ENCODE measurements around the gene RAB6C.
"Not testable (repeated sequence)": the region's sequence is repeated elsewhere in the genome, so short reads cannot be mapped to it uniquely, and the experiment has no call there.

The RAB6C gene

GRCh38 chr2:129979629-129980155 is at the start of gene RAB6C:
RAB6C (plus strand) TSS chr2:129979666; CDS start chr2:129980116, 450 bp downstream.
- not testable (repeated sequence) for DNase-seq

DNA sequence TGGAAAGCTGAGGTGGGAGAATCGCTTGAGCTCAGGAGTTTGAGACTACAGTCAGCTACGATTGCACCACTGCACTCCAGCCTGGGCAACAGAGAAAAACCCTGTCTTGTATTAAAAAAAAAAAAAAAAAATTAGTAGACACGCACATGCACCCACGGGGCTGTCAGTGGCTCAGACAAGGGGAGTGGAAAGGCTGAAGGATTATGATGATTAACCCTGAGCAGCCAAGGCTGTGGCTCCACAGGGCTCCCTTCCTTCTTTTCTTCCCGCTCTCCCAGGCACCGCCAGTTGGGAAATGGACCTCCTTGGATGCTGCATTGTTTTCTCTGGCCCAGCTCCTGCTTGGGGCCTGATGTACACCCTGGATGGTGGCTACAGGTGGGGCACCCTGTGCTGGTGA is 49.0 kb upstream of the RAB6C start:
- no peak for DNase-seq

DNA sequence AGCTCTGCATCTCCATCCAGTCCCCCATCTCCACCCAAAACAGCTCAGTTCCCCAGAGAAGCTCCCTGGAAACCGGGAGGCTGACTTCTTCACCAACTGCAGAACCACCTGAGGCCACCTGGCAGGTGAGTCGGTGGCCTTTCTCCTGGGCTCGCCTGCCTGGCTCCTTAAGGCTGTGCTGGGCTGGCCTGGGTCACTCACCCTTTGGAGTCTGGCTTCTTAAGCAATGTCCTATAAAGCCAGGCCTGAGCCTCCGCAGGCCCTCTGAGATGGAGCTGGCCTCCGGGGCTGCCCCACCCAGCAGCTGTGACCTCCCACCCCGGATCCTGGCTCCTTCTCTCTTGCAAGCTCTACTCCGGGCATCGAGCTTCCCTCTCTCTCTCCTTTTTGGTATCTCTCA is 46.1 kb upstream of the RAB6C start:
- DNase-seq, result not testable (repeated sequence)

DNA sequence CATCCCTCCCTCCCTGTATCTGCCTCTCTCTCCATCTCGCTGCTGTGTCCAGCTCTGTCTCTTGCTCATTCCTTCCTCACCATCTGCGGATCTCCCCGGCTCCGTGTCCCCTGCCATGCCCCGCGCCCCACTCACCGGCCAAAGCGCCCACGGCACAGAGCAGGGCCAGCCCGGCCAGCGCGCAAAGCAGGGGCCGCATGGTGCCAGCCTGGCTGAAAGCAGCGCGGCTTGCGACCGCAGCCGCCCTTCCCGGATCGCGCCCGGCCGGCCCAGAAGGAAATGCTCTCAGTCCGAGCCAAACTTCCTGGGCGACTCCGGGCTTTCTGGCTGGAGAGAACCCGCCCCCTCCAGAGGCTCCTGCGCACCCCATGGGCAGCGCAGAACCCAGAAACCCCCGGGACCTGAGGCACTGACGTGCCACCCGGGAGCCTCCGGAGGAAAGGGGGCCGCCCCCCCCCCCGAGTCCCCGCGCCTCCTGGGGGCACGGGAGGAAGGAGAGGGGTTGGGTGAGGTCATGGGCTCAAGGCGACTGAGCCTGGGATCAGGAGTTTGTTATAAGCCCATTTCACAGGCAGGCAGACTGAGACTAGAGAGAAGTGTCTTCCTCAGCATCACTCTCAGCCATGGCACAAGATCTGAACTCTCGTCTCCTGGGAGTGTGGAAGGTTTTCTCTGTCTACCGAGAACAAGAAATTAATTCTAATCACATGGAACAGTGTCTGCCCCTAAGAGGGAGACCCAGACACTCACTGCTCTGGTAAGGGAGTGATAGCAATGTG is 45.2 kb upstream of the RAB6C start:
- no peak for DNase-seq

GRCh38 chr2:129935118-129935517 is 44.3 kb upstream of the RAB6C start:
- DNase-seq, result no peak

GRCh38 chr2:129936334-129936934 is 43.0 kb upstream of the RAB6C start:
- DNase-seq, result no peak

DNA sequence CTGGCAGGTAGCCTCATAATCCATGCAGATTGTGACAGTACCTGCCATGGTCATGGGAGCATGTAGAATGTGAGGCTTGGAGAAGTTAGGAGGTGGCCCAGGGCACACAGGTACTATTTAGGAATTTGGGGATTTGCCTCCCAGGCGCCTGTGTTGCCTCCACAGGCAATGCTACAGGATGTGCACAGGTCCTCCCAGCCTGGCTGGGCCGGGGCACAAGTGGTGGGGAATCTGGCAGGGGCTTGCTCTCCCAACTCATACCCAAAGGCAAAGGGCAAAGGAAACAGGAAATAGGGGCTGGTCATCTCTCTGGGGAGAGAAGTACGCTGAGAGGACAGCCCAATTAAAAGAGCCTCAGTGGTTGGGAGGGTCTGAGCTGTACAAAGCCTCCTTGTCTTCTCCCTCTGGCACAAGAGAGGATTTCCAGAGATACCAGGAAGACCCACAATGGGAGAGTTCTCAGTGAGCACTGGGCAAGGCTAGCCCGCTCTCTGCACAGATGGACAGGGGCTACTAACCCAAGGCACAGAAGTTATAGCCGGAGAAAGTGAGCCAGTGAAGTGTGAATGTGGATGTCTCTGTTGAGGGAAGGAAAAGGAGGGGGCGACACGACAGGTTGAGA is 40.5 kb upstream of the RAB6C start:
- not testable (repeated sequence) for DNase-seq

- DNase-seq, result not testable (repeated sequence)
These were observed 36.0 kb upstream of the RAB6C start for GRCh38 chr2:129943456-129943855.

GRCh38 chr2:129945557-129945956 is 33.9 kb upstream of the RAB6C start:
- DNase-seq, result no peak

GRCh38 chr2:129947712-129948111 is 31.8 kb upstream of the RAB6C start:
- not testable (repeated sequence) for DNase-seq

DNA sequence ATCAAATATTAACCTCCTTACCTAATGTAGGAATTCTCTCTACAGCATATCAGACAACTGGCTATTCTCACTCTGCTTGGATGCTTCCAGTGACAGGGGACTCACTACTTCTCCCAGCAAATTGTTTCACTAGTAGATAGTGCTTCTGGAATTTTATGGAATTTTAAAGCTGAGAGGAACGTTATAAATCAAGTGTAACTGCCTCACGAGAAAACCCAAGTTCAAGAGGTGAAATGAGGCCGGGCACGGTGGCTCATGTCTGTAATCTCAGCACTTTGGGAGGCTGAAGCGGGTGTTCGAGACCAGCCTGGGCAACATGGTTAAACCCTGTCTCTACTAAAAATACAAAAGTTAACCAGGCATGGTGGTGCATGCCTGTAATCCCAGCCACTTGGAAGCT is 23.3 kb upstream of the RAB6C start:
- not testable (repeated sequence) for DNase-seq

GRCh38 chr2:129957891-129958290 is 21.6 kb upstream of the RAB6C start:
- DNase-seq, result no peak

- DNase-seq, result not testable (repeated sequence)
These were observed 20.7 kb upstream of the RAB6C start for GRCh38 chr2:129958736-129959135.

- DNase-seq, result not testable (repeated sequence)
These were observed 10.9 kb upstream of the RAB6C start for GRCh38 chr2:129968605-129969004.

GRCh38 chr2:129975016-129975774 is 4.3 kb upstream of the RAB6C start:
- no peak for DNase-seq

- not testable (repeated sequence) for DNase-seq
These were observed 2.5 kb upstream of the RAB6C start for GRCh38 chr2:129976969-129977368.

GRCh38 chr2:129977986-129978385 is 1.5 kb upstream of the RAB6C start:
- DNase-seq, result no peak

DNA sequence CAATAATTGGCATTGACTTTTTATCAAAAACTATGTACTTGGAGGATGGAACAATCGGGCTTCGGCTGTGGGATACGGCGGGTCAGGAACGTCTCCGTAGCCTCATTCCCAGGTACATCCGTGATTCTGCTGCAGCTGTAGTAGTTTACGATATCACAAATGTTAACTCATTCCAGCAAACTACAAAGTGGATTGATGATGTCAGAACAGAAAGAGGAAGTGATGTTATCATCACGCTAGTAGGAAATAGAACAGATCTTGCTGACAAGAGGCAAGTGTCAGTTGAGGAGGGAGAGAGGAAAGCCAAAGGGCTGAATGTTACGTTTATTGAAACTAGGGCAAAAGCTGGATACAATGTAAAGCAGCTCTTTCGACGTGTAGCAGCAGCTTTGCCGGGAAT is 780 bp downstream of the RAB6C start:
- DNase-seq, result not testable (repeated sequence)

DNA sequence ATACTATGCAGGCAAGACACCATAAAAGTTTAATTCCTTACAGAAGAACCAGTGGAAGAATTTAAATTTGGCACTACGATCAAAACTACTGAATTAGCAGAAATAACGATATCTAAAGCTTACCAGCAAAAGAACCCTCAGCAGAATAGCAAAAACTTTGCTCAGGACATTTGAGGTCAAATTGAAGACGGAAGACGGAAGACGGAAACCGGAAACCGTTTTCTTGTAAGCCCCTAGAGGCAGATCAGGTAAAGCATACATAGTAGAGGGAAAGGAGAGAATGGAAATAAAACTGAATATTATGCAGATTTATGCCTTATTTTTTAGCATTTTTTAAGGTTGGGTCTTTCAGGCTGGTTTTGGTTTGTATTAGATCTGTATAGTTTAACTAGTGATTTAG is 2.2 kb downstream of the RAB6C start:
- DNase-seq, result not testable (repeated sequence)

GRCh38 chr2:129984426-129984825 is 5.0 kb downstream of the RAB6C start:
- DNase-seq, result no peak

- not testable (repeated sequence) for DNase-seq
These were observed 13.0 kb downstream of the RAB6C start for GRCh38 chr2:129992415-129993006.

DNA sequence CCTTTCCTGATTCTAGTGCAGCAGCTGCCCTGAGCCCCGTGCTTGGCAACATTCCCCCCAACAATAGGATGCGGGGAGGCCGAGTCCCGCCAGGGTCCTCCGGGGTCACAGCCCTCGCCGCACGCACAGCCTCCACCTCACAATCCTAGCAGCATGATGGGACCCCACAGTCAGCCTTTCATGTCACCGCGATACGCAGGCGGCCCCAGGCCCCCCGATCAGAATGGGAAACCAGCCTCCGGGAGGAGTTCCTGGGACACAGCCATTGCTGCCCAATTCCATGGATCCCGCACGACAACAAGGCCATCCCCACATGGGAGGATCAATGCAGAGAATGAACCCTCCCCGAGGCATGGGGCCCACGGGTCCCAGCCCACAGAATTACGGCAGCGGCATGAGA is 13.7 kb downstream of the RAB6C start:
- not testable (repeated sequence) for DNase-seq
